ENCODE data around the gene HOPX.

GRCh38 chr4:56677711-56678110, 3.4 kb downstream of the HOPX start:
- TF ChIP-seq CTCF (IDR thresholded peaks at IDR 0.05) (no peak), ZFX (IDR thresholded peaks at IDR 0.05; ENCODE audit: borderline replicate concordance) (no peak)
